ENCODE measurements around the gene METTL8. TPM values are rescaled to one million over a fixed set of nuclear protein-coding genes. Genes with fewer than 3 reads are reported as not detected.

Gene METTL8
- total and polyA plus RNA-seq, 2 experiments from 2014 or later = 16.8 to 30.5 TPM

DNA sequence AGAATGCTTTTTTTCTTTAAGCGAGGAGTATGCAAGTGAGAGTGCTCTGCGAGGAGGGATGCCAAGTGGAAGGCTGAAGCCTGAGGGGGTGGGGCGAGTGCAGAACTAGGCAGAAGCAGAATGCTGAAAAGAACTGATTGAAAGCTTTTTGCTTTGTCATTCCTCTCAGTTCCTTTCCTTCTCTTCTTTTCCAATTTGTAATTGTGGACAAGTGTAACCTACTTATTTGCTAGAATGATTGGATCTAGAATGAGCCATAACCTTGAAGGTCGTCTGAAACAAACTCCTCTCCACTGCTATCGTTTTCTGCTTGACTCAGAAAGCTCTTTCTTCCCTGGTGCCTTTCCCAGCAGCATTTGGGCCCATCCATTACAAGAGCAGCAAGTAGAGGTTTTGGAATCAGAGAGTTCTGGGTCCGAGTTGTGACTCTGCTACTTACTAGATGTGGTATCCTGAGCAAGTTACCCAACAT lies 115.3 kb downstream of the METTL8 start:
- Histone ChIP-seq H3K9me3 (ENCODE audit: low read depth) (no peaks in the 10 kb centered on the region), H3K4me3 (no peak overlapping the region), H3K36me3 (replicated peaks; ENCODE audit: insufficient read depth, low read depth) (no peaks in the 10 kb centered on the region), H3K27me3 (no peaks in the 10 kb centered on the region), H4K20me1 (ENCODE audit: insufficient read depth, poor library complexity, severe bottlenecking) (no peaks in the 10 kb centered on the region), H3K79me2 (no peaks in the 10 kb centered on the region), H2AFZ (no peak overlapping the region), H3K4me1 (ENCODE audit: insufficient read depth) (peaks cover 10% of the 10 kb centered on the region), H3K4me2 (no peak overlapping the region), H3K9me2 (replicated peaks; ENCODE audit: insufficient read depth) (no peaks in the 10 kb centered on the region), H3K27ac (peak overlapping the region; percentile 58)
- WGBS (ENCODE audit: low lambda C conversion rate, missing lambda C conversion rate) = 49% methylated on average over 6 of the region's 6 CpGs
- TF ChIP-seq, protein P1, sequence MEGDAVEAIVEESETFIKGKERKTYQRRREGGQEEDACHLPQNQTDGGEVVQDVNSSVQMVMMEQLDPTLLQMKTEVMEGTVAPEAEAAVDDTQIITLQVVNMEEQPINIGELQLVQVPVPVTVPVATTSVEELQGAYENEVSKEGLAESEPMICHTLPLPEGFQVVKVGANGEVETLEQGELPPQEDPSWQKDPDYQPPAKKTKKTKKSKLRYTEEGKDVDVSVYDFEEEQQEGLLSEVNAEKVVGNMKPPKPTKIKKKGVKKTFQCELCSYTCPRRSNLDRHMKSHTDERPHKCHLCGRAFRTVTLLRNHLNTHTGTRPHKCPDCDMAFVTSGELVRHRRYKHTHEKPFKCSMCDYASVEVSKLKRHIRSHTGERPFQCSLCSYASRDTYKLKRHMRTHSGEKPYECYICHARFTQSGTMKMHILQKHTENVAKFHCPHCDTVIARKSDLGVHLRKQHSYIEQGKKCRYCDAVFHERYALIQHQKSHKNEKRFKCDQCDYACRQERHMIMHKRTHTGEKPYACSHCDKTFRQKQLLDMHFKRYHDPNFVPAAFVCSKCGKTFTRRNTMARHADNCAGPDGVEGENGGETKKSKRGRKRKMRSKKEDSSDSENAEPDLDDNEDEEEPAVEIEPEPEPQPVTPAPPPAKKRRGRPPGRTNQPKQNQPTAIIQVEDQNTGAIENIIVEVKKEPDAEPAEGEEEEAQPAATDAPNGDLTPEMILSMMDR (IDR thresholded peaks at IDR 0.05; ENCODE audit: poor library complexity) = no peak
- TF ChIP-seq EZH2phosphoT487 (IDR thresholded peaks at IDR 0.05; ENCODE audit: low read depth, severe bottlenecking, unreplicated experiment) = no peak
- no peak for TF ChIP-seq EZH2 (IDR thresholded peaks at IDR 0.05; ENCODE audit: borderline replicate concordance)
- no peak for DNase-seq (ENCODE audit: low spot score)

GRCh38 chr2:171317492-171318125 lies 116.2 kb downstream of the METTL8 start:
- Histone ChIP-seq H2AFZ (no peak overlapping the region), H4K20me1 (ENCODE audit: insufficient read depth, poor library complexity, severe bottlenecking) (no peaks in the 10 kb centered on the region)

GRCh38 chr2:171316755-171317337 lies 116.9 kb downstream of the METTL8 start:
- H3K27ac ChIP-seq = no peak overlapping the region
- no peak overlapping the region for H2AFZ ChIP-seq
- TF ChIP-seq, protein P1 (IDR thresholded peaks at IDR 0.05; ENCODE audit: poor library complexity) = no peak
- TF ChIP-seq EZH2 (IDR thresholded peaks at IDR 0.05; ENCODE audit: borderline replicate concordance) (no peak), EZH2phosphoT487 (IDR thresholded peaks at IDR 0.05; ENCODE audit: low read depth, severe bottlenecking, unreplicated experiment) (no peak)

More at GRCh38 chr2:171317492-171318125, 116.2 kb downstream of the METTL8 start:
- no peak overlapping the region for H3K4me3 ChIP-seq
- H3K27me3 ChIP-seq = no peaks in the 10 kb centered on the region
- no peak overlapping the region for H3K27ac ChIP-seq
- H3K36me3 ChIP-seq (replicated peaks; ENCODE audit: insufficient read depth, low read depth) = no peaks in the 10 kb centered on the region
- no peaks in the 10 kb centered on the region for H3K9me3 ChIP-seq (ENCODE audit: low read depth)
- H3K9me2 ChIP-seq (replicated peaks; ENCODE audit: insufficient read depth) = no peaks in the 10 kb centered on the region
- H3K4me2 ChIP-seq = no peak overlapping the region
- H3K79me2 ChIP-seq = no peaks in the 10 kb centered on the region
- WGBS (ENCODE audit: low lambda C conversion rate, missing lambda C conversion rate) = 77% methylated on average over 4 of the region's 4 CpGs
- TF ChIP-seq, protein P1 (IDR thresholded peaks at IDR 0.05; ENCODE audit: poor library complexity) = no peak
- TF ChIP-seq EZH2phosphoT487 (IDR thresholded peaks at IDR 0.05; ENCODE audit: low read depth, severe bottlenecking, unreplicated experiment) = no peak
- no peak for TF ChIP-seq EZH2 (IDR thresholded peaks at IDR 0.05; ENCODE audit: borderline replicate concordance)
- peaks cover 10% of the 10 kb centered on the region for H3K4me1 ChIP-seq (ENCODE audit: insufficient read depth)
- DNase-seq (ENCODE audit: low spot score) = no peak

More at GRCh38 chr2:171316755-171317337, 116.9 kb downstream of the METTL8 start:
- Histone ChIP-seq H3K36me3 (replicated peaks; ENCODE audit: insufficient read depth, low read depth) (no peaks in the 10 kb centered on the region), H3K9me2 (replicated peaks; ENCODE audit: insufficient read depth) (no peaks in the 10 kb centered on the region), H3K4me1 (ENCODE audit: insufficient read depth) (peaks cover 10% of the 10 kb centered on the region), H3K27me3 (no peaks in the 10 kb centered on the region), H3K4me2 (no peak overlapping the region), H3K4me3 (no peak overlapping the region), H3K79me2 (no peaks in the 10 kb centered on the region), H3K9me3 (ENCODE audit: low read depth) (no peaks in the 10 kb centered on the region), H4K20me1 (ENCODE audit: insufficient read depth, poor library complexity, severe bottlenecking) (no peaks in the 10 kb centered on the region)
- 63% methylated on average over 7 of the region's 7 CpGs for WGBS (ENCODE audit: low lambda C conversion rate, missing lambda C conversion rate)
- no peak for DNase-seq (ENCODE audit: low spot score)
